Prostate gland (tissue), 2 donors: ENCODE data around the gene ODAPH.

ENCODE experiments used
- CTCF ChIP-seq, 4 experiments: fragments of 200-600 bp in 2 of 4; fragments of 450-650 bp in 2 of 4; sonication (generic) in 2 of 4; IDR thresholded peaks; 1 replicate in 3 of 4; 2 replicates in 1 of 4; pipeline ENCODE4 v1.5.1; 2016 to 2019; ENCODE audit warnings: antibody characterized with exemption in 4 of 4, mild to moderate bottlenecking in 2 of 4, moderate library complexity in 2 of 4
- POLR2A ChIP-seq: fragments of 450-650 bp; IDR thresholded peaks from one replicate; pipeline ENCODE4 v1.6.1; 2016; ENCODE audit warnings: antibody characterized with exemption, mild to moderate bottlenecking
- POLR2AphosphoS5 ChIP-seq: sonication (generic); formaldehyde crosslinking; IDR thresholded peaks from one replicate; pipeline ENCODE4 v1.6.1; 2017; ENCODE audit warnings: antibody characterized with exemption

GRCh38 chr4:75512386-75513211, 43.3 kb upstream of the ODAPH start:
- TF ChIP-seq CTCF (IDR thresholded peaks at IDR 0.05) (no peak), POLR2A (no peak), POLR2AphosphoS5 (no peak)
